COR-L47 (cell line): ENCODE results near the gene HOXA4.

Source experiments
- DNase-seq: peaks from one replicate; lab custom pipeline; 2025; lab: John Stamatoyannopoulos, UW

The HOXA4 gene

GRCh38 chr7:27093184-27093895 lies 37.2 kb downstream of the HOXA4 start:
- no peak for DNase-seq

- DNase-seq: no peak
Observed at GRCh38 chr7:27092819-27093110, 37.8 kb downstream of the HOXA4 start.

GRCh38 chr7:27091941-27092818 lies 38.4 kb downstream of the HOXA4 start:
- DNase-seq: no peak

- no peak for DNase-seq
Observed at GRCh38 chr7:27091105-27091504, 39.5 kb downstream of the HOXA4 start.

GRCh38 chr7:27088002-27088922 lies 42.3 kb downstream of the HOXA4 start:
- no peak for DNase-seq

- no peak for DNase-seq
Observed at GRCh38 chr7:27083646-27084045, 46.9 kb downstream of the HOXA4 start.

GRCh38 chr7:27082171-27082570 lies 48.4 kb downstream of the HOXA4 start:
- DNase-seq: no peak

GRCh38 chr7:27080844-27081436 lies 49.6 kb downstream of the HOXA4 start:
- no peak for DNase-seq

GRCh38 chr7:27079234-27079975 lies 51.2 kb downstream of the HOXA4 start:
- DNase-seq: no peak

GRCh38 chr7:27078616-27079233 lies 51.8 kb downstream of the HOXA4 start:
- DNase-seq: no peak
